SK-N-SH (cell line): ENCODE measurements around the gene OR52E6. TPM values are rescaled to one million over a fixed set of nuclear protein-coding genes. Genes with fewer than 3 reads are reported as not detected.

ENCODE experiments used
- CTCF ChIA-PET: fragments of 300-600, 350-600 bp; formaldehyde crosslinking; extraction: SDS; loops from one replicate; lab custom pipeline; 2021; lab: Yijun Ruan, JAX
- POLR2A ChIA-PET: fragments of 350-600 bp; sonication (Branson Sonifier 250); formaldehyde crosslinking; extraction: SDS; loops from one replicate; lab custom pipeline; 2020; ENCODE audit warnings: antibody characterized with exemption, inconsistent platforms; lab: Yijun Ruan, JAX
- DNase-seq: peaks from one replicate; pipeline ENCODE4 v3.0.0; 2012
- H2AFZ ChIP-seq: fragments of 200-600 bp; sonication (generic); 2 replicates; pipeline ENCODE4 v1.8.1; 2016; ENCODE audit warnings: antibody characterized with exemption, mild to moderate bottlenecking, low read depth
- H3F3A ChIP-seq: fragments of 200-600 bp; sonication (generic); replicated peaks from 2 replicates; pipeline ENCODE3; 2016; ENCODE audit warnings: antibody characterized with exemption, mild to moderate bottlenecking; ENCODE audit not compliant: insufficient read depth
- H3K27ac ChIP-seq, 2 experiments: fragments of 200-500 bp in 1 of 2; fragments of 200-600 bp in 1 of 2; sonication (Bioruptor generic) in 1 of 2; sonication (generic), shearing (Covaris generic) in 1 of 2; 2 replicates each; pipeline versions ENCODE4 v1.5.1 to v1.6.1; 2014 to 2016; ENCODE audit warnings: low read depth in 2 of 2, inconsistent platforms in 1 of 2, low read length in 1 of 2, mild to moderate bottlenecking in 1 of 2, mixed read lengths in 1 of 2
- H3K27me3 ChIP-seq: fragments of 200-600 bp; sonication (generic), shearing (Covaris generic); 2 replicates; pipeline ENCODE4 v1.6.1; 2016; ENCODE audit warnings: mixed run types; ENCODE audit not compliant: insufficient read depth
- H3K36me3 ChIP-seq, 2 experiments: fragments of 200-500 bp in 1 of 2; fragments of 200-600 bp in 1 of 2; sonication (Bioruptor generic) in 1 of 2; sonication (generic) in 1 of 2; replicated peaks in 1 of 2; 2 replicates each; pipeline versions ENCODE3 to v1.5.1; 2014 to 2016; ENCODE audit warnings: low read length in 1 of 2, mild to moderate bottlenecking in 1 of 2; ENCODE audit not compliant: insufficient read depth in 2 of 2, control insufficient read depth in 1 of 2
- H3K4me1 ChIP-seq, 2 experiments: fragments of 200-500 bp in 1 of 2; fragments of 200-600 bp in 1 of 2; sonication (Bioruptor generic) in 1 of 2; sonication (generic), shearing (Covaris generic) in 1 of 2; 2 replicates each; pipeline versions ENCODE4 v1.5.1 to v1.6.1; 2014 to 2016; ENCODE audit warnings: low read depth in 1 of 2, low read length in 1 of 2, mixed run types in 1 of 2; ENCODE audit not compliant: insufficient read depth in 2 of 2, control insufficient read depth in 1 of 2
- H3K4me2 ChIP-seq: fragments of 200-600 bp; sonication (generic), shearing (Covaris generic); 2 replicates; pipeline ENCODE4 v1.6.1; 2017; ENCODE audit warnings: mixed run types
- H3K4me3 ChIP-seq, 2 experiments: fragments of 200-500 bp in 1 of 2; fragments of 200-600 bp in 1 of 2; sonication (Bioruptor generic) in 1 of 2; sonication (generic), shearing (Covaris generic) in 1 of 2; 2 replicates each; pipeline versions ENCODE4 v1.5.1 to v1.8.1; 2014 to 2016; ENCODE audit warnings: low read depth in 2 of 2, inconsistent platforms in 1 of 2, low read length in 1 of 2, mild to moderate bottlenecking in 1 of 2, mixed read lengths in 1 of 2, moderate library complexity in 1 of 2
- H3K79me2 ChIP-seq: fragments of 200-600 bp; sonication (generic); 2 replicates; pipeline ENCODE4 v1.8.1; 2017; ENCODE audit warnings: mild to moderate bottlenecking; ENCODE audit not compliant: insufficient read depth
- H3K9ac ChIP-seq: fragments of 200-600 bp; sonication (generic); 2 replicates; pipeline ENCODE4 v1.6.1; 2017; ENCODE audit warnings: mixed run types
- H3K9me2 ChIP-seq: fragments of 200-600 bp; sonication (generic); 2 replicates; pipeline ENCODE4 v1.6.1; 2017; ENCODE audit warnings: mixed run types
- H3K9me3 ChIP-seq: fragments of 200-600 bp; sonication (generic); 2 replicates; pipeline ENCODE4 v1.6.1; 2017; ENCODE audit warnings: mixed run types, mild to moderate bottlenecking, moderate library complexity
- H4K20me1 ChIP-seq: fragments of 200-600 bp; sonication (generic); 2 replicates; pipeline ENCODE4 v1.6.1; 2017; ENCODE audit warnings: mild to moderate bottlenecking, mixed run types; ENCODE audit not compliant: insufficient read depth
- CTCF ChIP-seq: fragments of 200-600 bp; sonication (generic); IDR thresholded peaks from 2 replicates; pipeline ENCODE4 v1.6.1; 2017; ENCODE audit warnings: antibody characterized with exemption, mild to moderate bottlenecking, moderate library complexity
- ELF1 ChIP-seq: IDR thresholded peaks from 2 replicates; pipeline ENCODE4 v1.4.0; 2012
- EP300 ChIP-seq, 2 experiments: IDR thresholded peaks; 2 replicates each; pipeline versions ENCODE4 v1.4.0 to v1.6.1; 2012; ENCODE audit warnings: borderline replicate concordance in 1 of 2, low read depth in 1 of 2, low read length in 1 of 2
- FOSL2 ChIP-seq: IDR thresholded peaks from 2 replicates; pipeline ENCODE4 v1.4.0; 2012; ENCODE audit warnings: low read depth, mild to moderate bottlenecking, moderate library complexity, borderline replicate concordance
- GABPA ChIP-seq: IDR thresholded peaks from 2 replicates; pipeline ENCODE4 v1.4.0; 2012; ENCODE audit warnings: low read depth, mild to moderate bottlenecking
- GATA2 ChIP-seq: sonication (generic); formaldehyde crosslinking; IDR thresholded peaks from 2 replicates; pipeline ENCODE4 v1.5.0; 2020; ENCODE audit warnings: mild to moderate bottlenecking, missing genetic modification reagents
- IRF3 ChIP-seq: fragments of 150-350 bp; IDR thresholded peaks from 2 replicates; pipeline ENCODE4 v1.6.1; 2016; ENCODE audit warnings: mild to moderate bottlenecking, low read depth, low read length
- MAX ChIP-seq: IDR thresholded peaks from 2 replicates; pipeline ENCODE4 v1.4.0; 2012; ENCODE audit warnings: low read depth
- RAD21 ChIP-seq: IDR thresholded peaks from 2 replicates; pipeline ENCODE4 v1.6.1; 2012; ENCODE audit warnings: mild to moderate bottlenecking, low read length
- SMC3 ChIP-seq: IDR thresholded peaks from 2 replicates; pipeline ENCODE4 v1.6.1; 2012; ENCODE audit warnings: low read depth, low read length, improper control_type of control experiment
- USF2 ChIP-seq: fragments of 150-350 bp; IDR thresholded peaks from 2 replicates; pipeline ENCODE4 v1.6.1; 2017; ENCODE audit warnings: antibody characterized with exemption, low read length, low read depth, borderline replicate concordance
- YY1 ChIP-seq: IDR thresholded peaks from 2 replicates; pipeline ENCODE4 v1.4.0; 2012; ENCODE audit warnings: low read depth, mild to moderate bottlenecking
- WGBS: methylation state at CpG from one replicate; pipeline ENCODE4 v1.1.6; 2017; ENCODE audit warnings: low lambda C conversion rate; 5-methylcytosine and 5-hydroxymethylcytosine counted together
- polyA plus RNA-seq, 3 experiments: library from polyadenylated mRNA; depleted of rRNA; stranded (reverse); fragments of >200 nt; gene quantifications; 2 replicates each; pipeline ENCODE4 v1.2.3, GENCODE V29; 2012

The OR52E6 gene
- polyA plus RNA-seq, 1 of the 3 experiments (the other 2 are of a cell fraction), result not detected

GRCh38 chr11:5809122-5809519, 32.6 kb downstream of the OR52E6 start:
- ChIA-PET POLR2A (no interaction called here), CTCF (interaction anchor here (0.9 to 1.0 kb wide), 3 partner anchors 8 to 332 kb away, joined by 3 to 4 read pairs (median 3); no protein-coding TSS in a partner anchor)
- H3K9me2 ChIP-seq, result no peaks in the 10 kb centered on the region
- no peaks in the 10 kb centered on the region for H3K79me2 ChIP-seq
- peak overlapping the region; percentile 84 for H3K4me2 ChIP-seq
- no peak overlapping the region for H3K27ac ChIP-seq
- H3K9me3 ChIP-seq, result no peaks in the 10 kb centered on the region
- H3K4me1 ChIP-seq, result peaks cover 0 to 4% of the 10 kb centered on the region in 2 experiments; a peak in 1 of 4 replicates
- no peak overlapping the region for H3K9ac ChIP-seq
- DNase-seq, result no peak
- peak overlapping the region; percentile 39 to 68 for H3K4me3 ChIP-seq
- no peaks in the 10 kb centered on the region for H3F3A ChIP-seq
- peaks cover 41% of the 10 kb centered on the region; the same call in 1 of the 2 replicates for H3K27me3 ChIP-seq
- TF ChIP-seq USF2 (no peak), YY1 (no peak), EP300 (IDR thresholded peaks at IDR 0.05; ENCODE audit: borderline replicate concordance in 1 of 2, low read depth in 1 of 2, low read length in 1 of 2) (no peak), IRF3 (no peak), ELF1 (no peak), GABPA (no peak), FOSL2 (no peak), MAX (no peak)
- no peaks in the 10 kb centered on the region for H3K36me3 ChIP-seq
- H4K20me1 ChIP-seq, result no peaks in the 10 kb centered on the region
- H2AFZ ChIP-seq, result peak overlapping the region; percentile 31; the same call in 1 of the 2 replicates
- under 1% methylated on average over 5 of the region's 5 CpGs for WGBS

GRCh38 chr11:5808500-5809121, 33.1 kb downstream of the OR52E6 start, which contains the start of gene OR52N2:
OR52N2 (plus strand) TSS chr11:5808924; CDS start chr11:5820336, 11,412 bp downstream.
- H3K4me2 ChIP-seq, result peak within 1 kb of the TSS; percentile 84
- ChIA-PET CTCF (interaction anchor here (1.0 kb wide), 1 partner anchor 208 kb away, joined by 3 read pairs; no protein-coding TSS in a partner anchor), POLR2A (no interaction called here)
- no peaks in the 10 kb centered on the region for H3K9me2 ChIP-seq
- peaks cover 0 to 4% of the 10 kb centered on the region in 2 experiments; a peak in 1 of 4 replicates for H3K4me1 ChIP-seq
- no peaks in the 10 kb centered on the region for H4K20me1 ChIP-seq
- peak; percentile 69 for TF ChIP-seq SMC3
- peak; percentile 84 for TF ChIP-seq CTCF
- TF ChIP-seq GATA2 (CRISPR knock-in tag), result no peak
- TF ChIP-seq RAD21, result peak; percentile 85
- no peak within 1 kb of the TSS for H3K27ac ChIP-seq
- peak within 1 kb of the TSS; percentile 39 to 68 for H3K4me3 ChIP-seq
- WGBS, result under 1% methylated on average over 21 of the region's 24 CpGs
- H3K9ac ChIP-seq, result no peak within 1 kb of the TSS
- H3K27me3 ChIP-seq, result peaks cover 43% of the 10 kb centered on the region; the same call in 1 of the 2 replicates
- no peaks in the 10 kb centered on the region for H3K9me3 ChIP-seq
- peak; percentile 29 for DNase-seq
- no peaks in the 10 kb centered on the region for H3K79me2 ChIP-seq
- H3K36me3 ChIP-seq, result no peaks in the 10 kb centered on the region
- H2AFZ ChIP-seq, result peak within 1 kb of the TSS; percentile 31
- H3F3A ChIP-seq, result no peaks in the 10 kb centered on the region
